ENCODE measurements around the gene CROCC2. TPM values are rescaled to one million over a fixed set of nuclear protein-coding genes. Genes with fewer than 3 reads are reported as not detected.

Gene CROCC2
- total RNA-seq, 2 experiments from 2014 or later = not detected

- ChIA-PET CTCF (no interaction called here), POLR2A (no interaction called here)
- no peak for DNase-seq
- ATAC-seq = no peak
- no peak overlapping the region for H3K4me3 Mint-ChIP-seq
- H3K9me3 Mint-ChIP-seq = no peaks in the 10 kb centered on the region
- H3K27ac Mint-ChIP-seq = no peak overlapping the region
- no peaks in the 10 kb centered on the region for H3K36me3 Mint-ChIP-seq (ENCODE audit: low read depth)
- intact Hi-C loops (cut with micrococcal nuclease) = no loop called here
- H3K4me1 Mint-ChIP-seq (ENCODE audit: low read depth) = no peaks in the 10 kb centered on the region
- H3K27me3 Mint-ChIP-seq = no peaks in the 10 kb centered on the region
- no peak for TF ChIP-seq CTCF (IDR thresholded peaks at IDR 0.05)
These were observed 51.0 kb downstream of the CROCC2 start for GRCh38 chr2:240956935-240957655.

- no peaks in the 10 kb centered on the region for H3K4me1 Mint-ChIP-seq (ENCODE audit: low read depth)
- no peaks in the 10 kb centered on the region for H3K36me3 Mint-ChIP-seq (ENCODE audit: low read depth)
- DNase-seq (no peak), ATAC-seq (no peak)
- ChIA-PET POLR2A (no interaction called here), CTCF (no interaction called here)
- intact Hi-C loops (cut with micrococcal nuclease) = no loop called here
- no peaks in the 10 kb centered on the region for H3K9me3 Mint-ChIP-seq
- no peaks in the 10 kb centered on the region for H3K27me3 Mint-ChIP-seq
- TF ChIP-seq CTCF (IDR thresholded peaks at IDR 0.05) = no peak
- no peak overlapping the region for H3K27ac Mint-ChIP-seq
- no peak overlapping the region for H3K4me3 Mint-ChIP-seq
These were observed 51.7 kb downstream of the CROCC2 start for GRCh38 chr2:240957656-240958365.

- Mint-ChIP-seq H3K27me3 (no peaks in the 10 kb centered on the region), H3K9me3 (no peaks in the 10 kb centered on the region), H3K36me3 (ENCODE audit: low read depth) (no peaks in the 10 kb centered on the region), H3K4me1 (ENCODE audit: low read depth) (no peaks in the 10 kb centered on the region), H3K4me3 (no peak overlapping the region), H3K27ac (no peak overlapping the region)
- ATAC-seq = no peak
- ChIA-PET CTCF (no interaction called here), POLR2A (no interaction called here)
- TF ChIP-seq CTCF (IDR thresholded peaks at IDR 0.05) = no peak
- intact Hi-C loops (cut with micrococcal nuclease) = no loop called here
- DNase-seq = no peak
These were observed 52.5 kb downstream of the CROCC2 start for GRCh38 chr2:240958366-240959213.

- no peaks in the 10 kb centered on the region for H3K27me3 Mint-ChIP-seq
- ATAC-seq (no peak), DNase-seq (no peak)
- no peak for TF ChIP-seq CTCF (IDR thresholded peaks at IDR 0.05)
- H3K4me3 Mint-ChIP-seq = no peak overlapping the region
- no peaks in the 10 kb centered on the region for H3K4me1 Mint-ChIP-seq (ENCODE audit: low read depth)
- ChIA-PET CTCF (no interaction called here), POLR2A (no interaction called here)
- no peaks in the 10 kb centered on the region for H3K9me3 Mint-ChIP-seq
- H3K27ac Mint-ChIP-seq = no peak overlapping the region
- intact Hi-C loops (cut with micrococcal nuclease) = no loop called here
- H3K36me3 Mint-ChIP-seq (ENCODE audit: low read depth) = no peaks in the 10 kb centered on the region
These were observed 53.2 kb downstream of the CROCC2 start for GRCh38 chr2:240959214-240959940.
